ENCODE data around the gene KCNS3.

KCNS3 gene

DNA sequence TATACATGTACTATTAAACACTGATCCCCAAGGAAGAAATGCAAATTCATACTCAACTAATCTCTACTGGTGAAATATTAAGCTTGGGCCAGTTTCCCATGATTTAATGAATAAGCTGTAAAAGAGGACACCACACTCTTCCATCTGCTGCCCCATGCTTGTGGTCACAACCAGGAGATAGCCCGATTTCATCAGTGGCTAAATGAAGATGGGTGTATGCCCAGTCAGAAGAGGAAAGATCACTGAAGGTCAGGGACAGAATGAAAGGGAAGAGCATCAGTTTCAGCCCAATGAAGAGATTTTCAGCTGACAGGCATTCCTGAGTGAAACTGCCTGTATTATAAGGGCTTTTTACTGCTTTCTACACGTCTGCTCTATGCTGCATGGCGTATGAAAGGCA is 103.5 kb downstream of the KCNS3 start:
- TF ChIP-seq, protein P1, sequence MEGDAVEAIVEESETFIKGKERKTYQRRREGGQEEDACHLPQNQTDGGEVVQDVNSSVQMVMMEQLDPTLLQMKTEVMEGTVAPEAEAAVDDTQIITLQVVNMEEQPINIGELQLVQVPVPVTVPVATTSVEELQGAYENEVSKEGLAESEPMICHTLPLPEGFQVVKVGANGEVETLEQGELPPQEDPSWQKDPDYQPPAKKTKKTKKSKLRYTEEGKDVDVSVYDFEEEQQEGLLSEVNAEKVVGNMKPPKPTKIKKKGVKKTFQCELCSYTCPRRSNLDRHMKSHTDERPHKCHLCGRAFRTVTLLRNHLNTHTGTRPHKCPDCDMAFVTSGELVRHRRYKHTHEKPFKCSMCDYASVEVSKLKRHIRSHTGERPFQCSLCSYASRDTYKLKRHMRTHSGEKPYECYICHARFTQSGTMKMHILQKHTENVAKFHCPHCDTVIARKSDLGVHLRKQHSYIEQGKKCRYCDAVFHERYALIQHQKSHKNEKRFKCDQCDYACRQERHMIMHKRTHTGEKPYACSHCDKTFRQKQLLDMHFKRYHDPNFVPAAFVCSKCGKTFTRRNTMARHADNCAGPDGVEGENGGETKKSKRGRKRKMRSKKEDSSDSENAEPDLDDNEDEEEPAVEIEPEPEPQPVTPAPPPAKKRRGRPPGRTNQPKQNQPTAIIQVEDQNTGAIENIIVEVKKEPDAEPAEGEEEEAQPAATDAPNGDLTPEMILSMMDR (IDR thresholded peaks at IDR 0.05; ENCODE audit: low read depth, low read length, missing control alignments) = no peak
- DNase-seq (ENCODE audit: low read depth) = no peak
- no peak overlapping the region for H3K4me3 ChIP-seq (ENCODE audit: low read depth, low read length)
